GM19240 (cell line): Measurements from ENCODE around the gene GPRIN2.
"Not testable (repeated sequence)": the region's sequence is repeated elsewhere in the genome, so short reads cannot be mapped to it uniquely, and the experiment has no call there.

Experiments
- DNase-seq: peaks from one replicate; pipeline ENCODE4 v3.0.0; 2011; ENCODE audit warnings: low spot score; ENCODE audit not compliant: insufficient read length

GPRIN2 gene

DNA sequence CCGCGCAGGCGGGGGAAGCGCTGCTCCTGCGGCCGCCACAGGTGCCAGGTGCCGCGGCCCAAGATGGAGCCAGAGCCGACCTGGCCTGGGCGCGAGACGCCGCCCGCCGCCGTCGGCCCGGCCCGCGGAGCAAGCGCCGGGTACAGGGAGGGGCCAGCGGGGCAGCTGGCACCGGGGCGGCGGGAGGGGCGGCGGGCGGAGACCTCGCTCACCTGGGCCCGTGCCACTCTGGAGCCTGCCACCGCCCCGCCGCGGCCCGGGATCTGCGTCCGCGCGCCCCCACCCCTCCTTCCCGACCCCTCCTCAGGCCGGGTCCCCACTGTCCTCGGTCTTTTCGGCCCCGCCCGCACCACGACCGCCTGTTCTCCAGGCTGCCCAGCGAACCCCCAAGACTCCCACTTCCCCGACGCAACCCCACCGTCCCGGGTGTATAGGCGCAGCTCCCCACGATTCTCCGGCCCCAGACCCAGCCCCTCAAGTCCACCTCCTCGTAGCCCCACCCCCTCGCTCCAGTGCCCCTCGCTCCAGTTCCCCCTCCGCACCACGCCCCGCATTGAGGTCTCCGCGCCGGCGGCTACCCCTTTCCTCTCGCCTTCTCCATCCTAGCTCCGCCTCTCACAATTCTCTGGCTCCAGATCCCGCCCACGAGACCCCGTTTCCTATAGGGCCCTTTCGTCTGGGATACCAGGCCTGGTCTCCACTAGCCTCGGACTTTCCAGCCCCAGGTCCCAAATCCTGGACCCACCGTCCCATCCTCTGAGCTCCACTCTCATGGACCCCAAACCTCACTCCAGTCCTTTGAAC is at the start of gene GPRIN2:
GPRIN2 (minus strand) TSS at position 144 of the 804 bp plus-strand sequence. CDS start 5,922 bp downstream, outside the sequence.
- DNase-seq, result no peak

GRCh38 chr10:46600516-46600915 is 44.1 kb upstream of the GPRIN2 start:
- not testable (repeated sequence) for DNase-seq

DNA sequence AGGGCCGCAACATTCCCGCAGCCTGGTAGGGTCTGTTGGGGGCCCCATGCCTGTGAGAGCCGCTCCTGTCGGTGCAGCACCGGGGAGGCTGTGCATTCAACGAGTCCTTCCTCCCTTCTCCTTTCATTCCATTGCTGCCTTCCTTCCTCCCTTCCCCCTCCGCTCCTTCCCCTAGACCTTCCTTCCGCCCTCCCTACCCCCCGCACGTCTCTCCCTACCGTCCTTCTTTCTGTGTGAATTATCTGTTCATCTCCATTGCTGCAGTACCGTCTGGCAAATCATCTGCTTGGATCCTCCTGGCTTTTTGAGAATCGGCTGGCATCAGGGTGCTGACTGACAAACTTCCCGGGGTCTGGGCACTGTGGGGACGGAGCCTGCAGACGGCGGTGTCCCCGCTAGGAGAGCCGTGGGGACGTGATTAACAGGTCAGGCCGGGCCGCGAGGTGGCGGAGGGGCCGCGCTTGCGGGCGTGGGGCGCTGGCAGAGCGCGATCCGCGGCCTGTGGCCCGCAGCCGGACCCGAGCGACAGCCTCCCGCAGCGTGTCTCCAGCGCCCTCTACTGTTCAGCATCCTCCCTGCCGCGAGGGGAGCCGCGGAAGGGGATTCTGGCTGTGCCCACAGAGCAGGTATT is 41.3 kb upstream of the GPRIN2 start:
- not testable (repeated sequence) for DNase-seq

GRCh38 chr10:46596570-46596969 is 40.1 kb upstream of the GPRIN2 start:
- not testable (repeated sequence) for DNase-seq

DNA sequence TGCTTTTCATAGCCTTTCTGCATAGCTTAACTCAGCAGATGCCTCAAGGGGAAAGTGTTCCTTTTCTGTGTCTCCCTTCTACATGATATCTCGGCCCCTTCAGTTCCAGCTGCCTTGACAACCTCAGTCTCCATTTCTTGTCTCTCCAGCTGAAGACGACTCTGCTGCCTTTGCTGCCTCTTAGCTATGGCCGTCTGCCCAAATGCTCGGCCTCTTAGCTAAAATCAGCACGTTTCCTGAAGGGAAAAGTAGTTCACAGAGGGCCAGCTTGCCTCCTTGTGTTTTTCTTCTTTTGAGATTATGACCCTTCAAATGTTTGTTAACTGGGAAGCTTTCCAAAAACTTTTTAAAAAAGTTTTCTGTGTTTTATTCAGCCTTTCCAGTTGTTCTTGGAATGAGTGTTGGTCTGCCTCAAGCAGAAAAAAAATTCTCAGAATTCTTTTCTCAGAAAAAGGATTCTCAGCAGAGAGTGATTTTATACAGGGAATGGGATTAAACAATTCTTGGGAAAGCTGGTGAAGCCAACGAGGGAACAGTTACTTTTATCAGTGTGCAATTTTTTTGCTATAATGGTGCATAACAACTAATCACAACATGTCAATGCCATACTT is 38.1 kb upstream of the GPRIN2 start:
- not testable (repeated sequence) for DNase-seq

DNA sequence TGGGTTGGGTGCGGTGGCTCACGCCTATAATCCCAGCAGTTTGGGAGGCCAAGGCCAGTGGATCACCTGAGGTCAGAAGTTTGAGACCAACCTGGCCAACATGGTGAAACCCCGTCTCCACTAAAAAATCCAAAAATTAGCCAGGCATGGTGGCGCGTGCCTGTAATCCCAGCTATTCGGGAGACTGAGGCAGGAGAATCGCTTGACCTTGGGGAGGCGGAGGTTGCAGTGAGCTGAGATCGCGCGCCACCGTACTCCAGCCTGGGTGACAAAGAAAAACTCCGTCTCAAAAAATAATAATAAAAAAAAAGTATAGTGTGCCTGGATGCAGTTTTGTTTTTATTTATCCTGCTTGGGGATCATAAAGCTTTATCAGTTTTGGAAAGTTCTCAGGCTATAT is 36.8 kb upstream of the GPRIN2 start:
- DNase-seq, result not testable (repeated sequence)

- not testable (repeated sequence) for DNase-seq
These were observed 34.6 kb upstream of the GPRIN2 start for GRCh38 chr10:46591053-46591452.

- not testable (repeated sequence) for DNase-seq
These were observed 33.1 kb upstream of the GPRIN2 start for GRCh38 chr10:46589589-46589988.

DNA sequence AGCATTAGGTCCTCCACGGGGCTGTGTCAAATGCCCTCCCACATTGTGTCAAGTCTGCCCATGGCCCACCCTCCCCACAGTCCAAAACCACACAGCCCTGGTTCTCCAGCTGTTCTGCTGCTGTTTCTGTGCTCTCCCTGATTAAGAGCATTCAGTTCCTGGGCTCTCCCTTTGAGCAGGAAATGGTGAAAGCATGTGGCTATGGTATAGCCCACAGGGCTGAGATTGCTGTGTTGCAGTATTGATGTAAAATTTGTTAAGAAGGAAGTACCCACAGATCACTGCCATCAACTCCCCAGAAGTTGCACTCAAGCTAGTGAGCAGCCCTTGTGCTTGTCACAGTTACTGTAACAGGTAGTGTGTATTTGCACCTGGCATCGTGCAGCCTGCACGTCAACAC is 31.8 kb upstream of the GPRIN2 start:
- DNase-seq, result not testable (repeated sequence)

GRCh38 chr10:46587546-46587945 is 31.1 kb upstream of the GPRIN2 start:
- DNase-seq, result not testable (repeated sequence)

DNA sequence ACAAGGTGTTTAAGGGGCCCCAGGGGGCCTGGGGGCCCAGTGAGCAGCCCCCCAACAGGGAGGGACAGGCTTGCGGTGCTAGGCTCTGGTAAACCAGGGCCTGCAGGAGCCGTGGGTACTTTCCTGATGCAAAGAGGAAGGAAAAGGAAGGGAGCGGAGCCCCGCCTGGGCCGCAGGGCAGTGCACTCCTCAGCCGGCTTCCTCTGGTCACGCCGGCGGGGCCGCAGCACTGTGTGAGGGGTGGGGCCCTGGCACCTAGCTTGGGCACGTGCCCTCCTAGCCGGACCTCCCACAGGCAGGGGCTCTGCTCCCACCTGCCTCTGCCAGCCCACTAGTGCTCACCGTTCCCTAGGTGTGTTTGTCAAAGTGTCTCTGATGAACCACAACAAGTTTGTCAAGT is 28.8 kb upstream of the GPRIN2 start:
- DNase-seq, result not testable (repeated sequence)

DNA sequence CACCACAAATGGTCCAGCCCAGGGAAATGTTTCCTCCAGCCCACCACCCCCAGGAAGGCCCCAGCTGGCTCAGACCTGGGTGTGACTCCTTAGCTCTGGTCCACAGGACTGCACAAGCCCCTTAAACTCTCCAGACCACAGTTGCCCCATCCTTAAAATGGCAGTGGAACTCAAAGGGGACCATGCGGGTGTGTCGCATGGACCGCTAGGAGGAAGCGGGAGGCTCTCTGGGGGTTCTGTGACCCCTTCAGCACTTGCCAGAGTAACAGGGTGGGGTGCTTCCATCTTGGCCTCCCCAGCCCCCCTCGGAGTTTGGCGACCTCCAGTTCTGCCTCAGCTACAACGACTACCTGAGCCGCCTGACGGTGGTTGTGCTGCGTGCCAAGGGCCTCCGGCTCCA is 27.7 kb upstream of the GPRIN2 start:
- not testable (repeated sequence) for DNase-seq

DNA sequence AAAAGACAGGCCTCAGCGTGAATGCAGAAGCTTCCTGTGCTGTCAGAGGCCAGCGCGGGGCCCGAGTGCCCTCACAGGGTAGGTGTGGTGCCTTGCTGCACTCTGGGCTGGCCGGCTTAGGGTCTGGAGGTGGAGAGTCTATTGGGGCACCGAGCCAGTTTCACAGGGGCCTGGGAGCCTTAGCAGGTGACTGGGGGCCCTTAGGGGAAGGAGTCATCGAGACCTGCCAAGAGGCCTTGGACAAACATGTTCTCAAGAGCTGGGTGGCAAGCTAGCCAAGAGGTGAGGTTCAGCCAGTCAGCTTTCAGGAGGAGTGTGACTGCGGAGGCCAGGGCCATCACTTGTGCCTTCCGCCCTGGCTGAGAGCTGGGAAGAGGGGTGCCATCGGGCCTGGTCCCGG is 26.1 kb upstream of the GPRIN2 start:
- DNase-seq, result not testable (repeated sequence)

GRCh38 chr10:46581997-46582396 is 25.5 kb upstream of the GPRIN2 start:
- not testable (repeated sequence) for DNase-seq

GRCh38 chr10:46579378-46579777 is 22.9 kb upstream of the GPRIN2 start:
- DNase-seq, result not testable (repeated sequence)

- DNase-seq, result not testable (repeated sequence)
These were observed 22.2 kb upstream of the GPRIN2 start, which contains the start of gene SYT15 for GRCh38 chr10:46578474-46579178. Gene SYT15, plus strand, starts transcription at chr10:46579128. Its CDS starts 41 bp downstream, at chr10:46579169.

- not testable (repeated sequence) for DNase-seq
These were observed 21.4 kb upstream of the GPRIN2 start for GRCh38 chr10:46577624-46578473.

DNA sequence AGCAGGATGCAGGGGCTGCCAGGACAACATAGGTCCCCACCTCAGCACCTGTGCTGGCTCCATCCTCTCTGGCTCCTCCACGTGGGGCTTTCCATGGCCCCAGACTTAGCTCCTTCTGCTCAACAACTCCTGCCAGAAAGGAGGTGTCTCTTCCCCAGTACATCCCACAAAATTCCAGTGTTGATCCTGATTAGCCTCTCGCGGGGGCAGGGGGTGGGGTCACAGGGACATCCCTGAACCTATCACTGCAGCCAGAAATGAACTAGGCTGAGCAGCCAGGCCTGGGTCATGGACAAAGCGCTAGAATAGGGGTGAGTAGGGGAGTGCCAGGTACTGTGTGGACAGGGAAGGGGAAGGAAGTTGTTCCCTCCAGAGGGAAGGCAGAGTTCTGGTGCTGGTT is 17.4 kb upstream of the GPRIN2 start:
- not testable (repeated sequence) for DNase-seq

- not testable (repeated sequence) for DNase-seq
These were observed 16.9 kb upstream of the GPRIN2 start for GRCh38 chr10:46573314-46573713.

DNA sequence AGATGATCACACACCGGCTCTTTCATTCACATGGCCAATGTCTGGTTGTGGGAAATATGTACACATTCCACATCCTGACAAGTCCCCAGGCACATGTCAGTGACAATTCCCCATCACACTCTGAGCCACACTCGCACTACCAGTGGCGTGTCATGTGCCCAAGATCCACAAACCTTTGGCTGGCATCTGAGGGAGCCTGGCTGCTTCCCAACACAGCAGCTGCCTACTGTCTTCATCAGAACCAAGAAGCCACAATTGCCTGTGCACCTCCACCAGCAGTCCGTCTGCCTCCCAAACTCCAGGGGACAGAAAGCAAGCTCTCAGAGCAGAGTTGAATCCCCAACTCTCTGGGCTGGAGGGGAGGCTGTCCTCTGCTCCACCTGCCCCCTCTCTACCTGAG is 16.3 kb upstream of the GPRIN2 start:
- DNase-seq, result not testable (repeated sequence)
